SU-DHL-6 (cell line): ENCODE data around the gene ZIC1.

Experiments
- H2AFZ ChIP-seq: fragments of 200-600 bp; sonication (generic); 2 replicates; pipeline ENCODE4 v1.6.1; 2014; ENCODE audit warnings: low read depth, mild to moderate bottlenecking, moderate library complexity, mixed read lengths, antibody characterized with exemption, low read length; ENCODE audit not compliant: severe bottlenecking
- H3F3A ChIP-seq: fragments of 200-600 bp; shearing (Covaris generic); 2 replicates; pipeline ENCODE4 v1.6.0; 2016; ENCODE audit warnings: antibody characterized with exemption, mild to moderate bottlenecking; ENCODE audit not compliant: insufficient read depth
- H3K27ac ChIP-seq: fragments of 200-600 bp; sonication (generic); 2 replicates; pipeline ENCODE4 v1.5.1; 2016; ENCODE audit warnings: low read depth, mild to moderate bottlenecking, low read length, moderate library complexity, mixed read lengths
- H3K27me3 ChIP-seq: fragments of 200-600 bp; sonication (generic), shearing (Covaris generic); 2 replicates; pipeline ENCODE4 v1.6.0; 2014; ENCODE audit warnings: mild to moderate bottlenecking, low read length
- H3K36me3 ChIP-seq: fragments of 200-600 bp; sonication (generic); 2 replicates; pipeline ENCODE4 v1.6.1; 2014; ENCODE audit warnings: mild to moderate bottlenecking, low read length, mixed read lengths
- H3K4me2 ChIP-seq: fragments of 300-600, 200-600 bp; shearing (Covaris generic), sonication (generic); 2 replicates; pipeline ENCODE4 v1.6.0; 2014; ENCODE audit warnings: low read length, low read depth, mild to moderate bottlenecking; ENCODE audit not compliant: poor library complexity, severe bottlenecking
- H3K4me3 ChIP-seq: fragments of 200-600 bp; sonication (generic); 2 replicates; pipeline ENCODE4 v1.5.1; 2014; ENCODE audit warnings: antibody characterized with exemption, low read length, mild to moderate bottlenecking, mixed read lengths; ENCODE audit not compliant: insufficient read depth, poor library complexity, severe bottlenecking
- H3K79me2 ChIP-seq: fragments of 200-600 bp; sonication (generic); 2 replicates; pipeline ENCODE4 v1.6.1; 2014; ENCODE audit warnings: mild to moderate bottlenecking, low read length, moderate library complexity; ENCODE audit not compliant: insufficient read depth
- H3K9ac ChIP-seq: fragments of 200-600 bp; sonication (generic); 2 replicates; pipeline ENCODE4 v1.7.0; 2014; ENCODE audit warnings: mild to moderate bottlenecking, low read length
- H3K9me2 ChIP-seq: fragments of 200-600 bp; sonication (generic); replicated peaks from 2 replicates; pipeline ENCODE4 v1.6.1; 2014; ENCODE audit warnings: low read length; ENCODE audit not compliant: insufficient read depth
- H3K9me3 ChIP-seq: fragments of 200-600 bp; sonication (generic); 2 replicates; pipeline ENCODE4 v1.6.1; 2014; ENCODE audit warnings: low read length, mixed read lengths; ENCODE audit not compliant: insufficient read depth
- H4K20me1 ChIP-seq: fragments of 200-600 bp; sonication (generic); 2 replicates; pipeline ENCODE4 v1.6.1; 2014; ENCODE audit warnings: low read depth, mild to moderate bottlenecking, antibody characterized with exemption, low read length, moderate library complexity, mixed read lengths
- EZH2phosphoT487 ChIP-seq: fragments of 200-600 bp; sonication (generic), shearing (Covaris generic); conservative IDR thresholded peaks from 2 replicates; pipeline ENCODE4 v1.6.1; 2018; ENCODE audit warnings: mild to moderate bottlenecking, antibody characterized with exemption, low read length, moderate library complexity, mixed read lengths
- TF ChIP-seq, protein P1 (sequence below): fragments of 200-600 bp; sonication (generic); IDR thresholded peaks from one replicate; pipeline ENCODE4 v1.5.1; 2017; ENCODE audit warnings: antibody characterized with exemption, mild to moderate bottlenecking, low read length, moderate library complexity; ENCODE audit not compliant: insufficient read depth, poor library complexity, severe bottlenecking

Gene ZIC1

DNA sequence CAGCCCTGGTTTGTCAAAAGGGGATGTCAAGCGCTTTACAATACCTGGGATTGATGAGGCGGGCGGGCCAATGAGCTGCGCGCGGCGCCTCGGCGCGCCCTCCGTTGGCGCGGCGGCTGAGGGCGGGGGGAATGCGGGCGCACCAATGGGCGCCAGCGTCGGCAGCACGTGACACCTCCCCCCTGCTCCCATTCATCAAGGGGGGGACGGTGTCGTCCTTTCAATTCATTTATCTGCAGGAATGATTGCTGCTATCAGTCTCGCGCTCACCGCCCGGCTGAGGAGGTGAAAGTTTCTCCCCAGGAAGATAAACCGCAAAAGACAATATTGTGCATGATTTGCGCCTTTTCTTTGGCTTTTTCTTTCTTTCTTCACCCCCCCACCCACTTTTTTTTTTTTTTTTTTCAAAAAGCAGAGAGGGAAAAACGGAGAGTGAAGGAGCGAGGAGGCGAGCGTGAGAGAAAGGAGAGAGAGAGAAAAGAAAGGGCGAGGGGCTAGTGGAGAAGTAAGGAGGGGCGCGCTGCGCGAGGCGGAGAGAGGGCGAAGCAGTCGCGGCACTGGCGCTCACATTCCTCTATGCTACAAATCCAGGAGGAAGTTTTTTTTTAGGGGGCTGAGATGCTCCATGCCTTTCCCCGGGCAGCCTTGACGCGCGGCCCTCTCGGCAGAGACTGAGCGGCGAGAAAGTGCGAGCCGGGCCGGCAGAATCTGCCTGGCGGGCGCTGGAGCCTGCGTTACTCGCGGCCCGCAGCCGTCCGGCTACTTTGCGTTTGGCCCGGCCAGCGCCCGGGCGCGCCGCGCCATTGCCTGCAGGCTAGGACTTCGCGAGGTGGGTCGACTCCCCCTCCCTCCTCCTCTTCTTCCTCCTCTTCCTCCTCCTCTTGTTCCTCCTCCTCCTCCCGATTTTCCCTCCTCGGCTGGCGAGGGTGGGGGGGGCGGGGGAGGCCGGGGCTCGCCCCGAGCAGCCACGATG lies at the start of gene ZIC1:
TSS of gene ZIC1 (plus strand) at position 223 of the 973 bp plus-strand sequence. CDS start at position 971, 748 bp downstream.
- Histone ChIP-seq H3K27ac (no peak within 1 kb of the TSS), H3K4me3 (no peak within 1 kb of the TSS), H3K9me2 (no peaks in the 10 kb centered on the region), H3K27me3 (no peaks in the 10 kb centered on the region), H2AFZ (no peak within 1 kb of the TSS), H3K4me2 (no peak within 1 kb of the TSS), H3F3A (no peaks in the 10 kb centered on the region), H4K20me1 (no peaks in the 10 kb centered on the region), H3K79me2 (no peaks in the 10 kb centered on the region), H3K9ac (no peak within 1 kb of the TSS), H3K9me3 (no peaks in the 10 kb centered on the region), H3K36me3 (no peaks in the 10 kb centered on the region)
- no peak for TF ChIP-seq EZH2phosphoT487
- TF ChIP-seq, protein P1, sequence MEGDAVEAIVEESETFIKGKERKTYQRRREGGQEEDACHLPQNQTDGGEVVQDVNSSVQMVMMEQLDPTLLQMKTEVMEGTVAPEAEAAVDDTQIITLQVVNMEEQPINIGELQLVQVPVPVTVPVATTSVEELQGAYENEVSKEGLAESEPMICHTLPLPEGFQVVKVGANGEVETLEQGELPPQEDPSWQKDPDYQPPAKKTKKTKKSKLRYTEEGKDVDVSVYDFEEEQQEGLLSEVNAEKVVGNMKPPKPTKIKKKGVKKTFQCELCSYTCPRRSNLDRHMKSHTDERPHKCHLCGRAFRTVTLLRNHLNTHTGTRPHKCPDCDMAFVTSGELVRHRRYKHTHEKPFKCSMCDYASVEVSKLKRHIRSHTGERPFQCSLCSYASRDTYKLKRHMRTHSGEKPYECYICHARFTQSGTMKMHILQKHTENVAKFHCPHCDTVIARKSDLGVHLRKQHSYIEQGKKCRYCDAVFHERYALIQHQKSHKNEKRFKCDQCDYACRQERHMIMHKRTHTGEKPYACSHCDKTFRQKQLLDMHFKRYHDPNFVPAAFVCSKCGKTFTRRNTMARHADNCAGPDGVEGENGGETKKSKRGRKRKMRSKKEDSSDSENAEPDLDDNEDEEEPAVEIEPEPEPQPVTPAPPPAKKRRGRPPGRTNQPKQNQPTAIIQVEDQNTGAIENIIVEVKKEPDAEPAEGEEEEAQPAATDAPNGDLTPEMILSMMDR: no peak

DNA sequence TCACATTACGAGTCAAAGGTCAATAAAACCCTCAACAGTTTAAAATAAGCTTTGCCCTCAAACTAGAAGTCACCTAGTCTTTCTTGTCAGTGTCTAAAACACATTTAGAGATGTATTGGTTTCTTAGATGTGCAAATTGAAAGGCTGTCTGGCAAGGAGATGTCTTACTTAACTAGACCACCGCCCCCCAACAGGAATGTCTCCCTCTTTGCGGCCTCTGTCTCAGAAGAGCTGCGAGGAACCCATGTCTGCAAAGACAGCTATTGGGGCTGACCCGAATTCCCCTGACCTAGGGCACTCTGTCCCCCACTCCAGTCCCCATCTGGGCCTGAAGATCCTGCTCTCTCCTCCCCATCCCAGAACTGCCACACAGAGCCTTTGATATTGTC lies 49.1 kb upstream of the ZIC1 start:
- H4K20me1 ChIP-seq: no peaks in the 10 kb centered on the region
- TF ChIP-seq, protein P1: no peak
- TF ChIP-seq EZH2phosphoT487: no peak
- no peak overlapping the region for H3K27ac ChIP-seq
- H3K4me2 ChIP-seq: no peak overlapping the region
- H3K9ac ChIP-seq: no peak overlapping the region
- no peaks in the 10 kb centered on the region for H3K79me2 ChIP-seq
- no peaks in the 10 kb centered on the region for H3K36me3 ChIP-seq
- no peak overlapping the region for H2AFZ ChIP-seq
- no peaks in the 10 kb centered on the region for H3F3A ChIP-seq
- H3K9me2 ChIP-seq: no peaks in the 10 kb centered on the region
- H3K4me3 ChIP-seq: no peak overlapping the region
- no peaks in the 10 kb centered on the region for H3K9me3 ChIP-seq
- no peaks in the 10 kb centered on the region for H3K27me3 ChIP-seq

DNA sequence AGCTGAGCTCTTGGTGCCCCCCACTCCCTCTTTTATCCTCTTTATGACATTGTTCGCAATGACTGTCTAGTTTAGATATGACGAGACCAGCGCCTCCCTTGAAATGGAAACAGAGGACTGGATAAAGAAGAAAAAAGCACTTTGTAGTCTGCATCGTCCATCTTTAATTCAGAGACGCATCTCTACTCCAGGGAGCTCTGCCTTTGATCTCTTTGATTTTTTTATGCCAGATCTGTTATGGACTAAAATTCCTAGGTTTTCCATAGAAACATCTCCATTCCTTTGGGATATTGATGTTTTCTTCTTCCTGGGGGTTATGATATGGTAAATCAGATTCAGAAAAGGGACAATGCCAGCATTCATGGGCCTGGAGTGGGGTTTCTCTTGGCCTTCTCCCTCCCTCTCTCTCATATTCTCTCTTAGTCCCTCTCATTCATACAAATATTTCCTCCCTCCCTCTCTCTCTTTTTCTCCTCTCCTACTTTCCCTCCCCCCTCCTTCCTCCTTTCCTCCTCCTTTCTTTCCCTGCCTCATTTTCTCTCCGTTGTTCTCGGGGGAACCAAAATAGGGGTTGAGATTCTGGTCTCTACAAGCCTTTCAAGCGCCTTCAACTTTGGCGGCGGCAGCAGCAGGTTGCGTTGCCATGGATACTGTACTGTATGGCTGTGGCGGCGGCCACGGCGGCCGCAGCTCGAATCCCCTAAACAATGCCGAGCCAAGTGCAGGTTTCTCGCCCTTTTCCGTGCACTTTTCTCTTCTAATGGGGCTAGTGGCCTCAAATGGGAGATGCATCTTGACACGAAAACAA lies 48.3 kb upstream of the ZIC1 start:
- no peaks in the 10 kb centered on the region for H3K27me3 ChIP-seq

More for the DNA sequence above, 48.3 kb upstream of the ZIC1 start:
- Histone ChIP-seq H4K20me1 (no peaks in the 10 kb centered on the region), H3K9ac (no peak overlapping the region), H3K36me3 (no peaks in the 10 kb centered on the region), H3K79me2 (no peaks in the 10 kb centered on the region), H3K9me2 (no peaks in the 10 kb centered on the region), H3K9me3 (no peaks in the 10 kb centered on the region), H2AFZ (no peak overlapping the region), H3F3A (no peaks in the 10 kb centered on the region), H3K27ac (no peak overlapping the region), H3K4me3 (no peak overlapping the region), H3K4me2 (no peak overlapping the region)
- no peak for TF ChIP-seq EZH2phosphoT487
- TF ChIP-seq, protein P1: no peak
